GM18951 (cell line): ENCODE results near the gene GNG2.

Experiments used
- POLR2A ChIP-seq: IDR thresholded peaks from 4 replicates; pipeline ENCODE4 v1.6.1; 2011; ENCODE audit warnings: mild to moderate bottlenecking; ENCODE audit not compliant: insufficient read length, insufficient read depth; ENCODE audit errors: extremely low read depth
- in situ Hi-C: fragments of 300-500 bp; cut with MboI; formaldehyde crosslinking; loops from one replicate; pipeline ENCODE4 v1.12.0; 2022; ENCODE audit warnings: low sequenced_read_pairs, mixed read lengths, inconsistent platforms; ENCODE audit not compliant: unreplicated experiment

GNG2 gene

DNA sequence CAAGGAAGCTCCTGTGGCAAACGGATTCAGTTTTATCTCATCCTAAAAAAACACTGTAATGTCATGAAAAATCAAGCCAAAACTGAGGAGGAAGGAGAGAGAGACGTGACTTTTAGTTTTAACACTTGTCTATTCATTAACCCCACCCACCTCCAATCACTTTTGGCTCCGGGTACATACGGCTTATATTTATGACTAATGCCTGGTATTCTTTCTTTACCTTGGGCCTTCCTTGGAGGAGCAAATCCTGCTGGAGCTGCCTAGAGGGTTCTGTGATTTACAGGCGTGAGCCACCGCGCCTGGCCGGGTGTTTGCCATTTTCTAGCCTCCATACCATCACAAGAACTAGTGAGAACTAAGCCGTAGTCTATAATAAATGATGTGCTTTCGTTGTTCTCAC is 68.2 kb downstream of the GNG2 start:
- no peak for TF ChIP-seq POLR2A
- in situ Hi-C loops, result no loop called here

GRCh38 chr14:51929166-51929565 is 68.8 kb downstream of the GNG2 start:
- in situ Hi-C loops, result no loop called here
- no peak for TF ChIP-seq POLR2A

DNA sequence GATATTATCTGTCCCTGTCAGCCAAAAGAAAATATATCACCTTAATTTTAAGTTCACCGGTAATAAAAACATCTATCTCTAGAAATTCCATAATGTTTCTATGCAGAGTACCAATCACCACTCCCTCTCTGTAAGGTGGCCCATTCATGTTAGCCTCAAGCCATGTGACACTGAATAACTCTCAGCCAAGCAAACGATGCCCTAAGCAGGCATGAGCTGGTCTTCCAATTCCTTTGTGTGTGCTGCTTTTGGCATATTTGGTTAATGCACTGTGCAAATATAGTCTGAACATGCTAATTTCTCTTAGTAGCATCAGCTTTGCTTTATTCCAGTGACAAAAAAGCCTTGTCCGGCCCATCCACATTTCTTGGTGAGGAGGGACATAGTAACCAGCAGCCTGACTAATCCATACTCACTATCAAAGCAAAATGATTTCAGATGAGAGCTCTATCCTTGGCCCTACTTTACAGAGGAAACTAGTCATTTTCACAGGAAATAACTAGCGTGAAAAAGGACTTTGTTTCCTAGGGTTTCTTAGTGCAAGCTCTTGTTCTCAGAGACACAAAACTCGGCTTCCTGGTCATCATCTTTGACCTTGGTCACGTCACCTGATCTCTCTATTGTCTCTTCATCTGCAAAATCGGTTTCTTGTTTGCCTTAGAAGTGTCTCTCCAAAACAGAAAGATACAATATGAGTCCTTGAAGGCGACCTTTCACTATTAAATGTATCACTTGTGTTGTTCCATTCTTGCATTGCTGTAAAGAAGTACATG is 69.7 kb downstream of the GNG2 start:
- in situ Hi-C loops, result no loop called here
- TF ChIP-seq POLR2A, result no peak

GRCh38 chr14:51931308-51931707 is 70.9 kb downstream of the GNG2 start:
- in situ Hi-C loops, result no loop called here

DNA sequence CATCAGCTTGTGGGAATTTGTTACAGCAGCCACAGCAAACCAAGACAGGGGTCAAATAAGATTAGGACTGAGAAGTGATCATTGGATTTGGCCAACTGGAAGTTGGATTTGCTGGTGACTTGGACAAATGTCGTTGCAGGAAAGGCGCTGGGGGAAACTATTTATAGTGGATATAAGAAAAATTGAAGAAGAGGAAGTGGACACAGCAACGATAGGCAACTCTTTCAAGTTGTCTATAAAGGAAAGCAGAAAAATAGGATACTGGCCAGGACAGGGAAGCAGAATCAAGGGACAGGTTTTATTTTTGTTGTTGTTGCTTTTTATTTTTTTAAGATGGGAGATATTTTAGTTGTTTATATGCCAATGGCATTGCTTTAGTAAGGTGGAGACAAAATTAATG is 72.8 kb downstream of the GNG2 start:
- in situ Hi-C loops, result no loop called here

More at GRCh38 chr14:51931308-51931707, 70.9 kb downstream of the GNG2 start:
- no peak for TF ChIP-seq POLR2A

GRCh38 chr14:51938137-51938536 is 77.7 kb downstream of the GNG2 start:
- in situ Hi-C loops, result no loop called here
- no peak for TF ChIP-seq POLR2A

More for the DNA sequence above, 72.8 kb downstream of the GNG2 start:
- no peak for TF ChIP-seq POLR2A

DNA sequence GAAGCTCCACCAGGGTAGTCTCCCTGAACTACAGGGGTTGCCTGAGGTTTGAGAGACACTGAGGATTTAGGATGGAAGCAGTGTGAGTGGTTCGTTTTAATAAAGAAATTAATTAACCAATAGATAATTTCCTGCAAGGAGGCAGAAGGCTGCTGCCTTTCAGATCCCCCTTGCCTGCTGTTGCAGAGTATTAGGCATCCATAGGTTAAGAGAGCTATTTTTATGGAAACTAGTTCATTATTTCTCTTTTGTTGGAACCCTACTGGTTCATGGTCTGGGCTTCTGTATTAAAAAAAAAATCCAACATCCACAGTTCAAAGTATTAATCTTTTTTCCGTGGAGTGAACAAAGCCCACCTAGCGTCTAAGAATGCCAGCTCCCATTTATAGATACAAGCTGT is 78.4 kb downstream of the GNG2 start:
- in situ Hi-C loops, result no loop called here
- no peak for TF ChIP-seq POLR2A

DNA sequence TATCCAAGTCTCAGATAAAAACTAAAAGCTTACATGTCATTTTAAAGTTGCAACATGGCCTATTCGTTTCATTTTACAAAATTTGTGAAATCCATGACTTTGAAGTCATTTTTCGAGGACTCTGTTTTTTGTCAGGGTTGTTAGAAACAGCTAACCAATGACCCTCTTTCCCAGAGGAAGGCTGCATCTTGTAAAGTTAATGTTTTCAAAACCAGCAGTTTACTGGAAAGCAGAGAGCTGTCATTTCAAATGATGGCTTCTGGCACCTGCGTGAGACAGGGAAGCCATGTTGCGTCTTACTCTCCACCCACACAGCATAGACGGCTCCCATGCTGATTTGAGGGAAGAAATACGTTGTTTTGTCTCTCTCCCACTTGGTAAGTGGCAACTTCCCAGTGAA is 78.8 kb downstream of the GNG2 start:
- no peak for TF ChIP-seq POLR2A
- in situ Hi-C loops, result no loop called here

- in situ Hi-C loops, result no loop called here
- TF ChIP-seq POLR2A, result no peak
Observed at GRCh38 chr14:51939755-51940301, 79.4 kb downstream of the GNG2 start.

DNA sequence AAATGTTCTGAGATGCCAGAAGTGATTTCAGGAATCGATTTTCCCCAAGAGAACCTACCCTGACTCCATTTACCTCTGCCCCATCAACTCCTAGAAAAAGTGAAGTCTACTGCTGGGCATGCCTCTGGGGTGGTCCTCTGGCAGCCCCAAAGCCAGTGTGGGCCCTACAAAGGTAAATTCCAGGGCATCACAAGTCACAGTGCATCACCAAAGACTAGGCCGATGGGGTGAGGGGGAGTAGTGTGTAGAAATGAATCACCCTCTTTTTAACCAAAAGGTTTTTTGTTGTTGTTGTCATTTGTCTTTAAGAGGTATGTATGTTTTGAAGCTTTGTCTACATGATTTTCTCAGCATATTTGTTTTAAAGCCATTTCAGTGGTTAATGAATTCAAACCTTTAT is 82.6 kb downstream of the GNG2 start:
- no peak for TF ChIP-seq POLR2A
- in situ Hi-C loops, result no loop called here

- TF ChIP-seq POLR2A, result no peak
- in situ Hi-C loops, result no loop called here
Observed at GRCh38 chr14:51950007-51950406, 89.6 kb downstream of the GNG2 start.

DNA sequence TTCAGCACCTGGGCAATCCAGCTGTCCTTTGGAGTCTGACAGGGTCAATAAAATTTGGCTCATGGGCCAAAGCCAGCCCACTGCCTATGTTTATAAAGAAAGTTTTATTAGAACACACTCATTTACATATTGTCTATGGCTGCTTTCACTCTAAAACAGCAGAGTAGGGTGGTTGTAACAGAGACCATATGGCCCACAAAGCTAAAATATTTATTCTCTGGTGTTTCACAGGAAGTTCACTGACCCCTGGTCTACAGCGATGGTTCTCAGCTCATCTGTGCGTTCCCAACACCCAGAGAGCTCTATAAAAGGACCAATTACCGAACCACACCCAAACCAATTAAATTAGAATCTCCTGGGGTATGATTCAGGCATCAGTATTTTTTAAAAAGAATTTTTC is 91.2 kb downstream of the GNG2 start:
- no peak for TF ChIP-seq POLR2A
- in situ Hi-C loops, result no loop called here

DNA sequence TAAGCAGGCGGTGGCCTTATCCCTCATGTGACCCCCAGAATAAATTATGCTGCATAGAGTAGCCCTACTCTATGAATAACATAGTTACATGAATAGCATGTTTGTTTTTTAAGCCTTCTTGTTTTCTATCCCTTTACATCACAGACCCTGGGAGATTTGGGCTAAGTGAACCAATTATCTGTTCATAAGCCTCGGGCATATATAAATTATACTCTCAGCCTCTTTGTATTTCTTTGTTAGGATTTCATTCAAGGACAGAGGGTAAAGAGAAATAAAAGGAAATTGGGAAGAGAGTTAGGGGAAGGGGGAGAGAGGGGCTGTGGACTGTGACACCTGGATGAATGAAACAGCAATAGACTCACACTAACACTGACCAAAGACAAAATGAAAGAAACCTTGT is 93.6 kb downstream of the GNG2 start:
- in situ Hi-C loops, result no loop called here
- TF ChIP-seq POLR2A, result no peak

DNA sequence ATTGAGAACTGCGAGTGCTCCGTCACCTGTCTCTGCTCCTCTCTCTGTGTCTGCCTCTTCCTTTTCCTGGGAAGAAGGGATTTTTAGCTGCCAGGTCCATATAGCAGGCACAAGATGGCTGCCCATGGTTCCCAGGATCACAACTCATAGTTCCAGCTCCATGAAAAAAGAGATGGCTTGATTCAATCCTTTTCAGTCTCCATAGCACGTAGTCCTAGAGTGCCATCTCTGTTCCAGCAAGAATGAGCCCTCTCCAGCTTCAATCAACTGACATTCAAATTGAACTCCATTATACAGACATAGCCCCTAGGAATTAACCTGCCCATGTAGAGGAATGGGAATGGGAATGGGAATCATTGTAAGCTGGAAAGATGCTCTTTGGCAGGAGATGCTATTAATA is 94.2 kb downstream of the GNG2 start:
- in situ Hi-C loops, result no loop called here
- TF ChIP-seq POLR2A, result no peak

GRCh38 chr14:51957950-51958349 is 97.5 kb downstream of the GNG2 start:
- no peak for TF ChIP-seq POLR2A
- in situ Hi-C loops, result no loop called here

DNA sequence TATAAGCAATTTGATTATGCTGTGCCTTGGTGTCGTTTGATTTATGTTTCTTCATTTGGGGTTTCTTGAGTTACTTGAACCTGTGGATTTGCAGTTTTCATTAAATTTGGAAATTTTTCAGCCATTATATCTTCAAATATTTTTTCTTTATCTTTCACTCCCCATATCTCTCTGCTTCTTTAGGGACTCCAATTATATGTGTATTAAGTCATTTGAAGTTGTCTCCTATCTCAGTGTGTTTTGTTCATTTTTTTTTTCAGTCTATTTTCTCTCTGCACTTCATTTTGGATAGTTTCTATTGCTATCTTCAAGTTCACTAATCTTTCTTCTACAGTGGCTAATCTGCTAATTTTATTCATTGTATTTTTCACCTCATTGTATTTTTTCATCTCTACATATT is 99.5 kb downstream of the GNG2 start:
- TF ChIP-seq POLR2A, result no peak
- in situ Hi-C loops, result no loop called here
